ENCODE measurements around the gene TBX4.

GRCh38 chr17:61404663-61404912 is 47.6 kb upstream of the TBX4 start:
- TF ChIP-seq CTCF (IDR thresholded peaks at IDR 0.05 in 4 of 5, conservative IDR thresholded peaks at IDR 0.05 in 1 of 5) (no peak), POLR2A (IDR thresholded peaks at IDR 0.05) (no peak)

Measured in gastrocnemius medialis (tissue), 4 donors.